GM12878 (cell line): Measurements from ENCODE around the gene NOC2L. TPM values are rescaled to one million over a fixed set of nuclear protein-coding genes. Genes with fewer than 3 reads are reported as not detected.

Experiments
- ATAC-seq: fragments of 200-7000 bp; cut with Tn5 transposase; 3 replicates; pipeline ENCODE4 v1.9.1; 2020; ENCODE audit warnings: mild to moderate bottlenecking, moderate library complexity
- BruUV-seq: library from RNA; stranded (reverse); fragments of 400-500 nt; replicated peaks from 2 replicates; lab custom pipeline; 2021; lab: Mats Ljungman, UMichigan
- CTCF ChIA-PET: fragments of 300-600 bp; sonication (Branson Sonifier 250); formaldehyde crosslinking; extraction: SDS; loops from one replicate; lab custom pipeline; 2021; ENCODE audit warnings: inconsistent platforms; lab: Yijun Ruan, JAX
- POLR2A ChIA-PET: fragments of 350-600 bp; formaldehyde crosslinking; extraction: SDS; loops from one replicate; lab custom pipeline; 2021; ENCODE audit warnings: inconsistent platforms; lab: Charles Lee
- RAD21 ChIA-PET: fragments of 300-600 bp; sonication (Branson Sonifier 250); formaldehyde crosslinking; loops from one replicate; lab custom pipeline; 2023; ENCODE audit warnings: antibody characterized with exemption; ENCODE audit not compliant: unreplicated experiment; lab: Charles Lee
- SMC1A ChIA-PET: fragments of 300-600 bp; sonication (Branson Sonifier 250); formaldehyde crosslinking; loops from one replicate; lab custom pipeline; 2023; ENCODE audit not compliant: unreplicated experiment, uncharacterized antibody; lab: Charles Lee
- DNase-seq: peaks from one replicate; pipeline ENCODE4 v3.0.0-alpha.2; 2011; ENCODE audit warnings: low read depth, low spot score
- FAIRE-seq: peaks from 3 replicates; lab custom pipeline; 2011; peaks lifted over from hg19 to GRCh38; lab: Jason Lieb, UNC
- H2AFZ ChIP-seq: 2 replicates; pipeline ENCODE4 v1.6.0; 2011; ENCODE audit warnings: low read depth, low read length, control low read depth; ENCODE audit not compliant: control insufficient read depth
- H3K27ac ChIP-seq: 2 replicates; pipeline ENCODE4 v1.5.1; 2011; ENCODE audit warnings: control low read depth; ENCODE audit not compliant: control insufficient read depth, insufficient read depth
- H3K27me3 ChIP-seq, 2 experiments: replicated peaks in 1 of 2; 2 replicates each; pipeline versions ENCODE4 v1.6.0 to v1.6.1; 2011; ENCODE audit warnings: low read length in 1 of 2; ENCODE audit not compliant: control insufficient read depth in 2 of 2, insufficient read depth in 2 of 2
- H3K36me3 ChIP-seq, 2 experiments: 2 replicates each; pipeline ENCODE4 v1.5.1; 2011; ENCODE audit warnings: low read length in 1 of 2; ENCODE audit not compliant: control insufficient read depth in 2 of 2, insufficient read depth in 2 of 2
- H3K4me1 ChIP-seq: 2 replicates; pipeline ENCODE4 v1.6.1; 2011; ENCODE audit warnings: mild to moderate bottlenecking, low read length, moderate library complexity, mixed read lengths; ENCODE audit not compliant: control insufficient read depth, insufficient read depth
- H3K4me2 ChIP-seq: 2 replicates; pipeline ENCODE4 v1.6.0; 2011; ENCODE audit warnings: control low read depth; ENCODE audit not compliant: control insufficient read depth, insufficient read depth
- H3K4me3 ChIP-seq: fragments of 200-600 bp; sonication (generic); 2 replicates; pipeline ENCODE4 v1.5.1; 2016
- H3K79me2 ChIP-seq: 2 replicates; pipeline ENCODE4 v1.6.0; 2011; ENCODE audit warnings: low read length; ENCODE audit not compliant: control insufficient read depth, insufficient read depth
- H3K9ac ChIP-seq: 2 replicates; pipeline ENCODE4 v1.8.0; 2011; ENCODE audit warnings: low read length, control low read depth, mixed read lengths; ENCODE audit not compliant: control insufficient read depth, insufficient read depth
- H3K9me3 ChIP-seq: replicated peaks from 3 replicates; pipeline ENCODE4 v1.5.1; 2011; ENCODE audit warnings: mild to moderate bottlenecking, low read length; ENCODE audit not compliant: control insufficient read depth, insufficient read depth
- H4K20me1 ChIP-seq: 2 replicates; pipeline ENCODE4 v1.6.0; 2011; ENCODE audit not compliant: control insufficient read depth, insufficient read depth
- CHD2 ChIP-seq: IDR thresholded peaks from 2 replicates; pipeline ENCODE4 v1.6.1; 2011; ENCODE audit warnings: low read depth, low read length, improper control_type of control experiment, borderline replicate concordance
- CREM ChIP-seq: IDR thresholded peaks from 2 replicates; pipeline ENCODE4 v1.6.1; 2014; ENCODE audit warnings: antibody characterized with exemption, low read depth
- E4F1 ChIP-seq: fragments of 450-650 bp; IDR thresholded peaks from 2 replicates; pipeline ENCODE4 v1.6.1; 2018; ENCODE audit warnings: borderline replicate concordance, mild to moderate bottlenecking; ENCODE audit not compliant: partially characterized antibody
- EP300 ChIP-seq, 2 experiments: fragments of 150-350 bp in 1 of 2; IDR thresholded peaks; 2 replicates each; pipeline ENCODE4 v1.6.1; 2011 to 2012; ENCODE audit warnings: low read depth in 2 of 2, low read length in 2 of 2, borderline replicate concordance in 1 of 2, improper control_type of control experiment in 1 of 2, inconsistent platforms in 1 of 2; ENCODE audit not compliant: control insufficient read depth in 1 of 2
- FOS ChIP-seq: IDR thresholded peaks from 3 replicates; pipeline ENCODE4 v1.6.1; 2011; ENCODE audit warnings: borderline replicate concordance; ENCODE audit not compliant: insufficient read length; ENCODE audit errors: extremely low read depth
- IKZF1 ChIP-seq: fragments of 450-650 bp; conservative IDR thresholded peaks from 2 replicates; pipeline ENCODE4 v1.6.1; 2017; ENCODE audit warnings: antibody characterized with exemption, mild to moderate bottlenecking
- JUNB ChIP-seq: IDR thresholded peaks from 2 replicates; pipeline ENCODE4 v1.6.1; 2016; ENCODE audit warnings: antibody characterized with exemption, mild to moderate bottlenecking
- LARP7 ChIP-seq: fragments of 450-650 bp; IDR thresholded peaks from 2 replicates; pipeline ENCODE4 v1.6.1; 2017; ENCODE audit warnings: mild to moderate bottlenecking
- NR2C2 ChIP-seq: IDR thresholded peaks from 2 replicates; pipeline ENCODE4 v1.6.1; 2011; ENCODE audit warnings: borderline replicate concordance, low read depth; ENCODE audit not compliant: control insufficient read depth, insufficient read length
- ZNF384 ChIP-seq: IDR thresholded peaks from 2 replicates; pipeline ENCODE4 v1.6.1; 2012; ENCODE audit warnings: low read depth, mild to moderate bottlenecking, low read length, improper control_type of control experiment, borderline replicate concordance
- WGBS: methylation state at CpG from one replicate; pipeline ENCODE4 v1.1.6; 2016; ENCODE audit warnings: low lambda C conversion rate; ENCODE audit not compliant: insufficient replicate concordance, insufficient coverage; ENCODE audit errors: missing lambda C conversion rate; 5-methylcytosine and 5-hydroxymethylcytosine counted together
- in situ Hi-C: fragments of 300-500 bp; cut with MboI; formaldehyde crosslinking; loops from 9 replicates; pipeline ENCODE4 v1.14.3; 2018; ENCODE audit warnings: mixed read lengths
- intact Hi-C: fragments of 100-400 bp; cut with micrococcal nuclease; formaldehyde crosslinking; loops from one replicate; pipeline ENCODE4 v1.14.2; 2022; ENCODE audit not compliant: unreplicated experiment
- polyA plus RNA-seq, 11 experiments: library from polyadenylated mRNA; depleted of rRNA in 4 of 11; unstranded in 6 of 11; stranded (reverse) in 5 of 11; fragments of >200 nt; fragmentation: Nextera tagmentation in 4 of 11; fragmentation: Illumina TruSeq in 1 of 11; extraction: Ambion mirVana in 4 of 11; extraction: Trizol in 1 of 11; gene quantifications; 1 replicate in 1 of 11; 2 replicates in 10 of 11; pipeline versions ENCODE4 v1.2.1 to v1.2.3, GENCODE V29; 2011 to 2016; ENCODE audit warnings: inconsistent platforms in 2 of 11, missing spikeins in 2 of 11, low read depth in 1 of 11
- total RNA-seq, 4 experiments: library from RNA; depleted of rRNA in 3 of 4; stranded (reverse); fragments of >200 nt in 3 of 4; fragmentation: Illumina TruSeq in 1 of 4; extraction: Trizol in 1 of 4; gene quantifications; 2 replicates each; pipeline versions ENCODE4 v1.2.1 to v1.2.3, GENCODE V29; 2013 to 2021
- TF ChIP-seq, protein P1 (sequence below): fragments of 450-650 bp; IDR thresholded peaks from 2 replicates; pipeline ENCODE4 v1.6.1; 2018; ENCODE audit warnings: mild to moderate bottlenecking, low read depth, moderate library complexity; ENCODE audit not compliant: partially characterized antibody
- TF ChIP-seq, protein P2 (sequence below): fragments of 450-650 bp; formaldehyde crosslinking; IDR thresholded peaks from 2 replicates; pipeline ENCODE4 v1.5.0; 2022; ENCODE audit warnings: mild to moderate bottlenecking, missing genetic modification characterization
- TF ChIP-seq, protein P3 (sequence below): IDR thresholded peaks from 2 replicates; pipeline ENCODE4 v1.6.1; 2011; ENCODE audit warnings: low read depth, low read length, improper control_type of control experiment, borderline replicate concordance

Gene NOC2L
- total and polyA plus RNA-seq, 10 of the 15 experiments (the other 5 are each of a cell fraction or from before 2014, with no cell fraction given), result 1.3 to 171 (median 64.3) TPM

DNA sequence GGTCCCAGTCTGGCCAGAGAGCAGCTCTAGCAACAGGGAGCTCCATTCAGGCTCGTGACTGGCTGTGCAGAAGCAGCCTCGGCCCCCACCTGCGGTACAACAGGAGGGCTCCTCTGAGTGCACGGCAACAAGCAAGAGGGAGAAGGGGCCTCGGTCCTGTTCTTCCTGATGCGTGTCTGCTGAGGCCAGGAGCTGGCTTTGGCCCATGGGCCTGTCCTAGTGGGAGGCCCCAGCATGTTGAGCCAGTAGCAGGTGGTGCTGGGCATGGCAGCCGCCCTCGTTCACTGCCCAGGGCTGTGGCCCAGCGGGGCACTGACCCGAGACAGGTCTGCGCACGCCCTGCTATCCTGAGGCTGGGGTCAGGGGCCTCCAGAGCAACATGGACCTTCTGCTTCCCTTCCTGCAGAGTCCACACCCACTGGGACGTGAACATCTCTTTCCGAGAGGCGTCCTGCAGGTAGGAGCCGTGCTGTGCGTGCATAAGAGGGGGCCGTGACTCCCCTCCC is 28.4 kb downstream of the NOC2L start:
- TF ChIP-seq CHD2, result no peak
- TF ChIP-seq JUNB, result no peak
- TF ChIP-seq, protein P1, sequence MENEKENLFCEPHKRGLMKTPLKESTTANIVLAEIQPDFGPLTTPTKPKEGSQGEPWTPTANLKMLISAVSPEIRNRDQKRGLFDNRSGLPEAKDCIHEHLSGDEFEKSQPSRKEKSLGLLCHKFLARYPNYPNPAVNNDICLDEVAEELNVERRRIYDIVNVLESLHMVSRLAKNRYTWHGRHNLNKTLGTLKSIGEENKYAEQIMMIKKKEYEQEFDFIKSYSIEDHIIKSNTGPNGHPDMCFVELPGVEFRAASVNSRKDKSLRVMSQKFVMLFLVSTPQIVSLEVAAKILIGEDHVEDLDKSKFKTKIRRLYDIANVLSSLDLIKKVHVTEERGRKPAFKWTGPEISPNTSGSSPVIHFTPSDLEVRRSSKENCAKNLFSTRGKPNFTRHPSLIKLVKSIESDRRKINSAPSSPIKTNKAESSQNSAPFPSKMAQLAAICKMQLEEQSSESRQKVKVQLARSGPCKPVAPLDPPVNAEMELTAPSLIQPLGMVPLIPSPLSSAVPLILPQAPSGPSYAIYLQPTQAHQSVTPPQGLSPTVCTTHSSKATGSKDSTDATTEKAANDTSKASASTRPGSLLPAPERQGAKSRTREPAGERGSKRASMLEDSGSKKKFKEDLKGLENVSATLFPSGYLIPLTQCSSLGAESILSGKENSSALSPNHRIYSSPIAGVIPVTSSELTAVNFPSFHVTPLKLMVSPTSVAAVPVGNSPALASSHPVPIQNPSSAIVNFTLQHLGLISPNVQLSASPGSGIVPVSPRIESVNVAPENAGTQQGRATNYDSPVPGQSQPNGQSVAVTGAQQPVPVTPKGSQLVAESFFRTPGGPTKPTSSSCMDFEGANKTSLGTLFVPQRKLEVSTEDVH, result no peak
- TF ChIP-seq CREM, result no peak
- TF ChIP-seq LARP7, result no peak
- no peak for TF ChIP-seq NR2C2
- no peak for TF ChIP-seq FOS
- no peak for TF ChIP-seq IKZF1
- TF ChIP-seq ZNF384, result no peak
- no peak for TF ChIP-seq E4F1
- TF ChIP-seq, protein P2, sequence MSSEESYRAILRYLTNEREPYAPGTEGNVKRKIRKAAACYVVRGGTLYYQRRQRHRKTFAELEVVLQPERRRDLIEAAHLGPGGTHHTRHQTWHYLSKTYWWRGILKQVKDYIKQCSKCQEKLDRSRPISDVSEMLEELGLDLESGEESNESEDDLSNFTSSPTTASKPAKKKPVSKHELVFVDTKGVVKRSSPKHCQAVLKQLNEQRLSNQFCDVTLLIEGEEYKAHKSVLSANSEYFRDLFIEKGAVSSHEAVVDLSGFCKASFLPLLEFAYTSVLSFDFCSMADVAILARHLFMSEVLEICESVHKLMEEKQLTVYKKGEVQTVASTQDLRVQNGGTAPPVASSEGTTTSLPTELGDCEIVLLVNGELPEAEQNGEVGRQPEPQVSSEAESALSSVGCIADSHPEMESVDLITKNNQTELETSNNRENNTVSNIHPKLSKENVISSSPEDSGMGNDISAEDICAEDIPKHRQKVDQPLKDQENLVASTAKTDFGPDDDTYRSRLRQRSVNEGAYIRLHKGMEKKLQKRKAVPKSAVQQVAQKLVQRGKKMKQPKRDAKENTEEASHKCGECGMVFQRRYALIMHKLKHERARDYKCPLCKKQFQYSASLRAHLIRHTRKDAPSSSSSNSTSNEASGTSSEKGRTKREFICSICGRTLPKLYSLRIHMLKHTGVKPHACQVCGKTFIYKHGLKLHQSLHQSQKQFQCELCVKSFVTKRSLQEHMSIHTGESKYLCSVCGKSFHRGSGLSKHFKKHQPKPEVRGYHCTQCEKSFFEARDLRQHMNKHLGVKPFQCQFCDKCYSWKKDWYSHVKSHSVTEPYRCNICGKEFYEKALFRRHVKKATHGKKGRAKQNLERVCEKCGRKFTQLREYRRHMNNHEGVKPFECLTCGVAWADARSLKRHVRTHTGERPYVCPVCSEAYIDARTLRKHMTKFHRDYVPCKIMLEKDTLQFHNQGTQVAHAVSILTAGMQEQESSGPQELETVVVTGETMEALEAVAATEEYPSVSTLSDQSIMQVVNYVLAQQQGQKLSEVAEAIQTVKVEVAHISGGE, result no peak
- no peak for TF ChIP-seq EP300 (IDR thresholded peaks at IDR 0.05; ENCODE audit: borderline replicate concordance in 1 of 2, control insufficient read depth in 1 of 2, low read depth in 2 of 2, low read length in 2 of 2)
- TF ChIP-seq, protein P3, sequence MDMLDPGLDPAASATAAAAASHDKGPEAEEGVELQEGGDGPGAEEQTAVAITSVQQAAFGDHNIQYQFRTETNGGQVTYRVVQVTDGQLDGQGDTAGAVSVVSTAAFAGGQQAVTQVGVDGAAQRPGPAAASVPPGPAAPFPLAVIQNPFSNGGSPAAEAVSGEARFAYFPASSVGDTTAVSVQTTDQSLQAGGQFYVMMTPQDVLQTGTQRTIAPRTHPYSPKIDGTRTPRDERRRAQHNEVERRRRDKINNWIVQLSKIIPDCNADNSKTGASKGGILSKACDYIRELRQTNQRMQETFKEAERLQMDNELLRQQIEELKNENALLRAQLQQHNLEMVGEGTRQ, result no peak
- H3K9ac ChIP-seq, result no peak overlapping the region
- in situ Hi-C loops, result loop anchor here (10.0 kb wide), 1 partner anchor 56 kb away; no protein-coding TSS in a partner anchor
- BruUV-seq, result no TSS peak
- H3K27ac ChIP-seq, result no peak overlapping the region
- no peak overlapping the region for H3K4me3 ChIP-seq
- ChIA-PET RAD21 (no interaction called here), CTCF (no interaction called here), SMC1A (no interaction called here), POLR2A (no interaction called here)
- no peaks in the 10 kb centered on the region for H3K4me1 ChIP-seq
- FAIRE-seq, result no peak
- H3K27me3 ChIP-seq, result peaks cover 9 to 10% of the 10 kb centered on the region in 2 experiments
- H3K9me3 ChIP-seq, result no peaks in the 10 kb centered on the region
- 24% methylated on average over 17 of the region's 18 CpGs for WGBS
- no peaks in the 10 kb centered on the region for H4K20me1 ChIP-seq
- H3K36me3 ChIP-seq, result no peaks in the 10 kb centered on the region
- ATAC-seq, result no peak
- no peak for DNase-seq
- no peaks in the 10 kb centered on the region for H3K79me2 ChIP-seq
- no peak overlapping the region for H2AFZ ChIP-seq
- intact Hi-C loops, result no loop called here
- no peak overlapping the region for H3K4me2 ChIP-seq
